Left renal cortex interstitium (tissue), 4 donors: Measurements from ENCODE around the gene ANKRD12. TPM values are rescaled to one million over a fixed set of nuclear protein-coding genes. Genes with fewer than 3 reads are reported as not detected.
"Not testable (repeated sequence)": the region's sequence is repeated elsewhere in the genome, so short reads cannot be mapped to it uniquely, and the experiment has no call there.

ENCODE experiments used
- DNase-seq, 4 donors: peaks; one replicate each; pipeline ENCODE4 v3.0.0-alpha.2; 2013; ENCODE audit warnings: low read depth in 4 of 4, low spot score in 2 of 4, missing footprints in 1 of 4
- polyA plus RNA-seq, 4 donors: library from polyadenylated mRNA; unstranded; fragments of 120-200 nt; gene quantifications; one replicate each; pipeline ENCODE4 v1.2.1, GENCODE V29; 2013; ENCODE audit not compliant: insufficient read length in 4 of 4

Gene ANKRD12
- 10 to 100 TPM; 29.4 to 32.0 (median 30.7) TPM for polyA plus RNA-seq

DNA sequence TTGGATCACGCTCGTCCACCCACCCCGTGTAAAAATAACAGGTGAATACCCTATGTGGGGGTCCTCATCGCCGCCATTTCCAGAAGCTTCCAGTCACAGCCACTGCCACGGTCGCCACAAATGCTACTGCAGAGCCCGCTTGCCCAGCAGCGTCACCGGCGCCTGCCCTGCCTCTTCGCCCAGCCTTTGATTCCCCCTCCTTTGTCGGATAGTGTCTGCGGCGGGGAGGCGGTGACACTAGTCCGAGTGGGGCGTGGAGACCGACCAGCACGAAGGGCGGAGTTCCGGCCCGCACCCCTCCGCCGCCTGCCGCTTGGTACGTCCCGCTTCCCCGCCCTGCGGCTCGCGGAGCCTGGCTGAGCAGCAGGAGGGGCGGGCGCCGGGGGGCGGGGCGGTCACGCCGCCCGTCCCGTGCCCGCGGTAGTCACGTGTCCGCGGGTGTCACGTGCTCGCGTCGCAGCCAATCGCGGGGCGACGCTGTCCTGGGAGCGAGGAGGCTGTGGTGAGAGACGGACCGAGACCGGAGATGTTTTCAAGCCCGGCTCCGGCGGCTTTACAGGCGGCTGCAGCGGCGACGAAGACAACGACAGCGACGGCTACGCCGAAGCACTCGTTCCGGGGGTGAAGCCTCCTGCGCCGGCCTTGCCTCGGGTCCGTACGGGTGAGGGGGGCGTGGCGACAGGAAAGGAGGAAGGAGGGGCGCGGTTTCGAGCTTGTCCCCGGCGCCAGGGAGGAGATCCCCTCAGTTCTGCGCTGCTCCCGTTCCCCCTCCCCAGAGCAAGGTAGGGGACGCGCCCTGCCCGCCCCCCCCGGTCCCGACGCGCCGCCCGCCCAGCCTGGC is at the start of gene ANKRD12:
Gene ANKRD12 (plus strand): TSS at position 467 of the 841 bp plus-strand sequence. CDS start 45,652 bp downstream, outside the sequence.
- DNase-seq = peak; percentile 95 to 97 (median 96)

DNA sequence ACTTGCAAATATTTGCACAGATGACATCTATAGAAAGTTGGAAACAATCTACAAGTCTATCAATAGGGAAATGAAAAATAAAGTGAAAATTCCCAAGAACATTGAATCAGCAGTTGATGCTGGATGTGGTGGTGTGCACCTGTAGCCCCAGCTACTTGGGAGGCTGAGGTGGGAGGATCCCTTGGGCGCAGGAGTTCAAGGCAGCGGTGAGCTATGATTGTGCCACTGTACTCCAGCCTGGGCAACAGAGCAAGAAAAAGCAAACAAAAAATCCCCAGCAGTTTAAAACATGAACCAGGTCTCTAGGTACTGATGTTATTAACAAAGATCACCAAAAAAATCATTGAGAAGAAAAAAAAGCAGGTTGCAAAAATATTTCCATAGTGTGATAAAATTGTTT is 49.4 kb upstream of the ANKRD12 start:
- no peak for DNase-seq

DNA sequence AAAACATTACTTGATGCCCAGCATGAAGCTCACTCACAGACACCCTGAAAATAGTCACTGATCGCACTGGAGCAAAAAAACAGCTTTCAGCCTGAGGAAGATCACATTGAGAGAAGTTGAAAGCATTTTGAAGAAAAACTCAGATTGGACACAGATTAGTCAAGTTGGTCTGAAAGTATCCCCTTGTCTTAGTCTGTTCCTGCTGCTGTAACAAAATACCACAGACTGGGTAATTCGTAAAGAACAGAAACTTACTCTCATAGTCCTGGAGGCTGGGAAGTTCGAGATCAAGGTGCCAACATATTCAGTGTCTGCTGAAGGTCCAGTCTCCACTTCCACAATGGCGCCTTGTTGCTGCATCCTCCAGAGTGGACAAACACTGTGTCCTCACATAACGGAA is 48.3 kb upstream of the ANKRD12 start:
- DNase-seq = no peak

DNA sequence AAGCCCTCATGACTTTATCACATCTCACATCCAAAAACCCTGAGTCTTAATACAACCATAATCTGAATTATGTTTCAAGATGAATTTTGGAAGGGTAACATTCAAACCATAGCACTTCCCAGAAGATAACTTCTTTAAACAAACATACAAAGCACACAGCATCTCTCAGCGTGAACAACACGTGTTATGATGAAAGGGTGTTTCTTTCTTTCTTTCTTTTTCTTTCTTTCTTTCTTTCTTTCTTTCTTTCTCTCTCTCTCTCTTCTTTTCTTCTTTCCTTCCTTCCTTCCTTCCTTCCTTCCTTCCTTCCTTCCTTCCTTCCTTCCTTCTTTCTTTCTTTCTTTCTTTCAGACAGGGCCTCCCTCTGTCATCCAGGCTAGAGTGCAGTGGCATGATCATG is 47.9 kb upstream of the ANKRD12 start:
- DNase-seq = not testable (repeated sequence)

DNA sequence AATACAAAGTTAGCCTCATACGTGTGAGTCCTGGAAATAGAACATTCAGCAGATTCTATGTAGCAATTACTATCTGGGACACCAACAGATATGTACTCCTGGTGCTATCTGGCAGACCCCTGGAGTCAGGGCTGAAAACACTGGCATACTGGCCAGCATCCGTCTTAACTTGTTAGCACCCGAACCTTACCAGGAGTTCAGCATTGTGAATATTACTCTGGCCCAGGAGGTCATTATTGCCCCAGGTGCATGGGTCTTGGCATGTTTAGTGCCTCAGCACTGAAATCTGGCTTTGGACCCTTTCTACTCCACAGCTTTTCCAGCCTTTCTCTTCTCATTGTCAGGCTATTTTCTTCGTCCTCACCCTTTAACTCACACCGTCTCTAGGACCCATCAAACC is 46.0 kb upstream of the ANKRD12 start:
- DNase-seq = no peak

DNA sequence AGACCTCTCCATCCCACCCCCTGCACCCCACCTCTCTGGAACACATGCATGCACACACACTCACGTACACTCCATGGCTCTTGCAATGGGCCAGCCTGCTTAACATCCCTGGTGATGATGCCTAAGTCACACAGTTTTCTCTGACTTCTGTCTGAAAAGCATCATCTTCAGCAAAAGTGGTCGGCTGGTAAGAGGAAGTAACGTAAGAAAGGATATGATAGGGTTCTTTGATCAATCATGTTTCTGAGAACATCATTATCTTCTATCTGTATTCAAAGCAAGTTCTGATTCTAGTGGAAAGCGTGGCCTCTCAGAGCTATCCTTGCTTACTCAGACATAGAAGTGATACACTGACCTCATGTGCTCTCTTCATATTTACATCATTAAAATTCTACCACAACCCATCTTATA is 45.5 kb upstream of the ANKRD12 start:
- no peak for DNase-seq

DNA sequence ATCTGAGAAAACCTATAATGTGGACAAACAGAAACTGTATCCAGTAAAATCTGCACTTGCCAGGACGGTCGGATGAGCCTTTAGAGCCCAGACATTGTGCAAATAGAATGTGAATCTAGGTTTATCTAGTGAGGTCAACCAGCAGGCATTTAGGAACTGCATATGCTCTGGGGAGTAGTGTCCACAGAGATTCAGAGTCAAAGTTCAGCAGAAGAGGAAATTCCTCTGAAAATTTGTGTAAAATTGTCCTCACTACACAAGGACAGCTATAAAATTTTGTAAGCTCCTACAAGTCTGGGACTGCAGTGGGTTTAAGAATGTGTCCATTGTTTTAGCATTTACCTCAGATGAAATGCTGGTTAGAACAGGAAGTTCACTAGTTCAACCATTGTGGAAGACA is 43.9 kb upstream of the ANKRD12 start:
- DNase-seq = no peak

DNA sequence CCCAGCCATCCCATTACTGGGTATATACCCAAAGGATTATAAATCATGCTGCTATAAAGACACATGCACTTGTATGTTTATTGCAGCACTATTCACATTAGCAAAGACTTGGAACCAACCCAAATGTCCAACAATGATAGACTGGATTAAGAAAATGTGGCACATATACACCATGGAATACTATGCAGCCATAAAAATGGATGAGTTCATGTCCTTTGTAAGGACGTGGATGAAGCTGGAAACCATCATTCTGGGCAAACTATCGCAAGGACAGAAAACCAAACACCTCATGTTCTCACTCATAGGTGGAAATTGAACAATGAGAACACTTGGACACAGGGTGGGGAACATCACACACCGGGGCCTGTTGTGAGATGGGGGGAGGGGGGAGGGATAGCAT is 43.5 kb upstream of the ANKRD12 start:
- not testable (repeated sequence) for DNase-seq

DNA sequence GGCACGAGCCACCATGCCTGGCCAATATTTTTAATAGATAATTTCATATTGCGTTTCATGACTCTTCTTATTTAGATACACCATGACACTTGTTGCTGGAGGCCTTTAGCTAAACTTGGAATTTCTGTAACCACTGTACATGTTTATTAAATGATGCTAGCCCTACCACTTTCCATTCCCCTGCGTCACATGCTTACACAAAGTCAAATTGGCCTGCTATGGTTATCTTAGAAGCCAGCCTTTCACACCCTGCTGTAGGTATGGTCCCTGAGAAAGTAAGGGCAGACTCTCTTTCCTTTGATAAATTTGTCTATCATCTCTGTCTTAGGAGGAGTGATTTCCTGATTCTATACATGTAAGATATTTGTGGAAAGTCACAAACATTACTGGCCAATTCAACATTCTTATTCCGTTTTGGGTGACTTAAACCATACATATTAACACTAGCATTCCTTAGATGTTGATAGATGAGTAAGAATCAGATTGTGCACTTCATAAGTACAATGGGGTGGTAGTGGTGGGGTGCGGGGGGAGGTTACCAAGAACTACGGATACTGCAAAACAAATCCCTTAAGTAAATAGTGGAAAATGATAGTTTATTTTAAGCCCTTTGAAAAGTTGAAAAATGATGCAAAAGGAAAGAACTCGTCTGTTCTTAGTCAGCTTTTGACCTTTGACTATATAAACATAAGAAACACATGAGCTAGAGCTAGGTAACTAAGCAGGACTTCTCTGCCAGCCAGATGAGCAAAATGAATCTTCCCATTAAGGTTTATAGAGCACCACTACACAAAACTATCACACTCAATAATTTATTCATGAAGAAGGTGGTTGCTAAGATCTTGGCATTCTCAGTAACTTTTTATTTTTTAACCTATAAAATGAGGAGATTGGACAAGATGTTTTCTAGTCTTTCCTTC is 42.0 kb upstream of the ANKRD12 start:
- DNase-seq = no peak

DNA sequence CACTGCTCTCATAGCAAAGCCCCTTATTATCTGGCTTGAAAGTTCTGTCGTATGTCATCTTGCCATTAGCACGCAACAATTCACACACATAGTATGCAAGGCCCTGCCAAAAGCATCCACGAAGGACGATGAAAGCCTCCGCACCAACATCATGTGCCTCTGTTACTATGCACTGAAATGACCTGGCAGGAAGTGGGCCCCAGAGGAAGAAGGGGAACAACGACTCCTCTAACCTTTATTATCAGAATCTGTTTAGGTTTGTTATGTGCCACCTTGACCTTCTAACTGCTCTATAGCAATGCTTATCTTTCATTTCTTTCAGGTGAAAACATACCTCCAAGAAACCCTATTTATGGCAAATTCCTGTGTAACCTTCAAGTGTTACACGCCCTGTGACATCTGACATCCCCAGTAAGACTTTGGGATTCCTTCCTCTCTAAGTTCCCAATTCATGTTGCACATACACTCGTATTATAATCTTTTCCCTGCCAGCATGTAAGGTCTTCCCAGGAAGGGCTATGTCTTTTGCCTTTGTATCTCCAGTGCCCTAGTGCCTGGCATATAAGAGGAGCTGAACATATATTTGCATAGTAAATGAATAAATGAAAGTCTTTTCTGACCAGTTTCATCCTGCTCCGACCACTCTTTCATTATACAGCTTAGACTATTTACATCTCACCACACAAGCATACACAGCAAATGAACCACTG is 41.1 kb upstream of the ANKRD12 start:
- no peak for DNase-seq

DNA sequence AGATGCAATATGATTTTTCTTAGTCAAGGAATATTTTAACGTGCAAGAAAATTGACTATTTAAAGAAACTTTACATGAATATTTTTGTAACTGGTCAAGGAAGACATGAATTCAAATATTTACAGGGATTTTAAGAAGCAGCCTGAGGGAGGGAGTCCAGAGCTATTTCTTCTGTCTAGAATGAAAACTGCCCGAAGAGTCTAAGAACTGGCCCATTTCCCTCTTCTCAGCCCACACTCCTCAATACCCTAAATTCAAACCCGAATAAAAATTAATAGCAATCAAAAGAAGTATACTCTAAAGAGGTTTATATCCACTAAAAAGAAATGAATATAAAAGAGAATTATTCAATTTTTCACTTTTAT is 40.6 kb upstream of the ANKRD12 start:
- DNase-seq = no peak

DNA sequence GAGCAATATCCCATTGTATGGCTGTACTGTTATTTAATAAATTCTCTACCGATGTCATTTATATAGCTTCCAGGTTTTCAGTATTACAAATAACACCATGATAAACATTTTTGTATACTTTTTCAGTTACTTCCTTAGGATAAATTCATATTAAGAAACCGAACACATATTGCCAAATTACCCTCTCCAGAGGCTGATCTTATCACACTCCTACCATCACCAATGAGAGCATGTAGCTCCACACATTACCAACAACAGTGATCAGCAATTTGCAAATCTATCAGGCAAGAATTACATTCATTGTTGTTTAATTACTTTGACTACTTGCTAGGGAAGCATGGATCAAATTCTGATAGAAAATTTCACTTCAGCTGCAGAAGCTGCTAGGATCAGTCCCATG is 39.9 kb upstream of the ANKRD12 start:
- DNase-seq = no peak

DNA sequence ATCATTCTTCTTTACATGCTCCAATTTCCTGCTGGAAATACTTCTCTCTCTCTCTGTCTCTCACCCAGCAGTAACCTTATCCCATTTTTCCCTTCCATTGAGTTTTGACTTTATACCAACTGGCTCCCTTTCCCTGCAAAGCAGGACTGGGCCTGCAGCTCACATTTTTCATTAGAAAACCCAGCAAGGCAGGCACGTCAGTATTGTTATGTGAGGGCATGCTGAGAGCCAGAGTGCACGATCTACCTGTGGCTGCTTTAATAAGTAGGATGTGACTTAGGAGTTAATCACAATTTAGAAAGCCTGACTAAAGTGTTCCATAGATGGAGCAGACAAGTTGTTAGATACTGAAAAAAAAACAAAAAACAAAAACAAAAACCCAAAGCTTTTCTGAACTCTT is 39.2 kb upstream of the ANKRD12 start:
- no peak for DNase-seq

DNA sequence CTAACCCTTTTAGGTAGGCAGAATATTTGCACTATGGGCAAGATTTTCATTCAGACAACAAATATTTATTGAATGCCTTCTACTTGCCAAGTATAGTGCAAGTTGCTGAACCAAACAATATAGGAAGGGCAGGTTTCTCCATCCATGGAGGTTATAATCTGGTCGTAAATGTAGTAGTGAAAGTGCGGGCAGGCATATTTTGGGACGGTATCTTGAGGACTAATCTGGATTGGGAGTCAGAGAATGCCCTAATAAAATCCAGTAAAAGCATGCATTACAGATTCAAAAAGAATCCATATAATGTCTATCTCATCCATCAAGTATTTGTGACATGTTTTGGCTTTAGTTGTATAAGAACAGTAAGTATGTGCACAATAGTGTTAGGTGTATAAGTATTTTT is 35.8 kb upstream of the ANKRD12 start:
- DNase-seq = no peak

DNA sequence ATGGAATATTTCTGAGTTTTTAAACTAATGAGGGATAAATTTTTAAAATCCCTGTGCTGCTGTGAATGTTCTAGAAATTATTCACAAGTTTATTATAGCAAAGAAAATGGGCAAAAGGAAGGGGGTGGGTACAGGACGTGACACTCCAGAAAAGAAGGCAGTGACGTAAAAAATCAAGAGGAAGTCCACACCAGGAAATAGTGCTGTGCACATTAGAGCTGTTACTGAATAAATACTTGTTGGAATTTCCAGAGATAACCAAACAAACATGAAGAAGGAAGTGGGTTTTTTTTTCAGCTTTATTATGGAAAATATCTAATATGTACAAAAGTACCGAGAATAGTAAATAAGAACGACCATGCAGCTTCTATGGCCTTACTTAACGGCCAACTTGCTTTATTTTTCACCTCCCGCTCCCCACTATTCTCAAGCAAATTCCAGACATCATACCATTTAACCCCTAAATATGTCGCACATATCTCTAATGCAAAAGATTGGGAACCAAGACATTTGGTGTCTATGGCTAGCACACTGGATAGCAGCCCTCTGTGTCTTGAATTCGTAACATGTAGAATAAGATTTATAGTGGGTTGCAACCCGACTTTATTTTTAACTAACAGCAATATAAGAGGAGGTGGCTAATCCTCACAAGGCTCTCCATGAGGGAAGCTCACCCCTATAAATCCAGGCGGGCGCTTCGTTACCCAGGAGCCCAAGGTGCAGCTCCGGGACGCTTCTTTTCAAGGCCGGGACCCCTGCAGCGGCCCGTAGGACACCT is 34.7 kb upstream of the ANKRD12 start:
- DNase-seq = peak; percentile 9 to 73 (median 20)

DNA sequence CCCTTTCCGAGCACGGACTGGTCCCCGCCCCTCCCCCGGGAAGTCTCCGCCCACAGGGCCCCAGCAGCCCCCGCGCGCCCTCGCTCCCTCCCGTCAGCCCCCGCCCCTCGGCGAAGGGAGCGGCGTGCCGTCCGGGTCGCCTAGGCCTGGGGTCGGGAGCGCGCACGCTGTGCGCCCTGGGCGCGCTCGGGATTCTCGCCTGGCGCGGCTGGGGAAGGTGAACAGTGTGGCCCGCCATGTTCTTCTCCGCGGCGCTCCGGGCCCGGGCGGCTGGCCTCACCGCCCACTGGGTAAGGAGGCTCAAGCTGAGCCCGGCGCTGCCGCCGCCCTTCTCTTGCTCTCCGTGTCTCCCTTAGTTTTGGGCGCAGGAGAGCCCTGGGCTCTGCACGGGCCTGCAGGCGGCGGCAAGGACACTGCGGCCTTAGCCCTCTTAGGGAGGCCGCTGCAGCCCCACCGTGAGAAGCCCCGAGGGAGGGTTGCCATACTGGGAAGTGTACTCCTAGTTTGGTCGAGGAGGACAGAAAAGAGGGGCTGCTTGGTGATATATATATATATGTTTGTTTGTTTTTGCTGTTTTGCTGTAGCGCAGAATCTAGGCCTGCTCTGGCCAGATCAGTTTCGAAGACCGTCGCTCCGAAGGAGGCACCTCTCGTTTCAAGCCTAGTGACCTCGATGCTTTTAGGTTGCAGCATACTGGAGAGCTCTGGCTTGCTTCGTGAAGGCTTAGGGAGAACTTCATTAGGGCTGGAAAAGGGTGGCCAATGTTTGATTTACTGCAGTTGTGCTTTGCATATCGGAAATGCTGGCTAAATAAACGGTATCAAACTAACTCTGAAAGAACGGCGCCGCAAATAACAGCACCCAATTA is 33.8 kb upstream of the ANKRD12 start, which contains the start of gene NDUFV2:
Gene NDUFV2 (plus strand): TSS at position 192 of the 868 bp plus-strand sequence. CDS start 45 bp downstream, at position 237.
- peak; percentile 90 to 95 (median 92) for DNase-seq

DNA sequence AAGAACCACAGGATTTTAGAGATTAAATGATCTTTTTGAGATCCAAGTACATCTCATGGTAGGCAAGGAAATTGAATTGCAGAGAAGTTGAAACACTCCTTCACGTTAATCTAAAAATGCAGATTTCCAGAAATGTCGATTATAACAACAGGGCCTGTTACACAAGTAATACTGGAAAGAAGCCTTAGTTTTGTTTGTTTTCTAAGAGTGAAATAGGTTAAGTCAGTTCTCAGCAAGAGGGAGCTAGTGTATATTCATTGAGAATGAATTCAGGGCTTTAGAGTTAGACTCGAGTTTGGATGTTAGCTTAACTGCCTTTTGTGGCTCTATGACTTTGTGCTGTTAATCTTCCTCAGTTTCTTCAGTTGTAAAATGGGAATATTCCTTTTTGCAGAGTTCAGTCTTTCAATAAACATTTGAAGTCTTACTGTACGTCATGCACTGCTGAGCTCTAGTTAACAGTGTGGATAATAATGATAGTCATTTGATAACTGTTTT is 33.2 kb upstream of the ANKRD12 start:
- DNase-seq = peak in 3 of 4 donors; percentile 7 to 46 (median 32)

DNA sequence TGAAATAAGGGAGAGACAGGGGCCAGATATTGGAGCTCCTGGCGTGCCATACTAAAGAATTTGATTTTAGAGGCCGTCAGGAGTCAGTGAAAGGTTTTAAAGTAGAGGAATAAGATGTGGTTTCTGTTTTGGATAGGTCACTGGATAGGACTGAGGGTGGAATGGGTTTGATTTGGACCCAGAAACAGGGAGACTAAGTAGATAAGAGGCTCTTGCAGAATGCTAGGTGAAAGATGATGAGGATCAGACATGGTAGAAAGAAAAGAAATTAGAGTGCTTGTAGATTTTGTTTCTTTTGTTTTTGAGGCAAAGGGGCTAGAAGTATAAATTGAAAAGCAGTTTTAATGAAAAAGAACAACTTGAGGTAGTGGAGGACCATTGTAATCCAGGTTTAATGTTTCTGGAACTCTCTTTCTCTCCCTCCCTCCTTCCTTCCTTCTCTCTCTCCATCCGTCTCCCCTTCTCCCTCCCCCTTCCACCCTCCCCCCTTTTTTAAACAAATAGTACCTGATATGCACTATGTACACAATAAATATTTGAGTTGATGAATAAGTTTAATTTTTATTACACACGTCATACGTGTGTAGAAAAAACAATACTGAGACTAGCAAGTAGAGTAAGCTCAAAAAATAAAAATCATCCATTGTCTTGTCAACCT is 32.2 kb upstream of the ANKRD12 start:
- no peak for DNase-seq
